ENCODE results near the gene SLC6A12.

The SLC6A12 gene

GRCh38 chr12:164207-164606 is 49.8 kb downstream of the SLC6A12 start:
- TF ChIP-seq TAF1 (IDR thresholded peaks at IDR 0.05; ENCODE audit: borderline replicate concordance, low read depth, low read length) = no peak
- no peak for TF ChIP-seq POLR2AphosphoS5 (IDR thresholded peaks at IDR 0.05; ENCODE audit: low read depth, low read length)
- no peak for TF ChIP-seq POLR2A (IDR thresholded peaks at IDR 0.05; ENCODE audit: low read depth, low read length)
- no peak for FAIRE-seq
- no peak for DNase-seq (ENCODE audit: insufficient read length)

GRCh38 chr12:163406-163986 is 50.5 kb downstream of the SLC6A12 start:
- FAIRE-seq (no peak), DNase-seq (ENCODE audit: insufficient read length) (no peak)
- no peak for TF ChIP-seq TAF1 (IDR thresholded peaks at IDR 0.05; ENCODE audit: borderline replicate concordance, low read depth, low read length)
- TF ChIP-seq POLR2AphosphoS5 (IDR thresholded peaks at IDR 0.05; ENCODE audit: low read depth, low read length) = no peak

GRCh38 chr12:162467-163307 is 51.3 kb downstream of the SLC6A12 start:
- no peak for DNase-seq (ENCODE audit: insufficient read length)
- TF ChIP-seq TAF1 (IDR thresholded peaks at IDR 0.05; ENCODE audit: borderline replicate concordance, low read depth, low read length) (no peak), POLR2AphosphoS5 (IDR thresholded peaks at IDR 0.05; ENCODE audit: low read depth, low read length) (no peak), POLR2A (IDR thresholded peaks at IDR 0.05; ENCODE audit: low read depth, low read length) (no peak)
- FAIRE-seq = no peak

GRCh38 chr12:161823-162222 is 52.1 kb downstream of the SLC6A12 start:
- no peak for FAIRE-seq
- DNase-seq (ENCODE audit: insufficient read length) = no peak
- no peak for TF ChIP-seq POLR2A (IDR thresholded peaks at IDR 0.05; ENCODE audit: low read depth, low read length)
- no peak for TF ChIP-seq POLR2AphosphoS5 (IDR thresholded peaks at IDR 0.05; ENCODE audit: low read depth, low read length)

GRCh38 chr12:160858-161257 is 53.1 kb downstream of the SLC6A12 start:
- TF ChIP-seq TAF1 (IDR thresholded peaks at IDR 0.05; ENCODE audit: borderline replicate concordance, low read depth, low read length) = no peak
- TF ChIP-seq POLR2A (IDR thresholded peaks at IDR 0.05; ENCODE audit: low read depth, low read length) = no peak
- no peak for TF ChIP-seq POLR2AphosphoS5 (IDR thresholded peaks at IDR 0.05; ENCODE audit: low read depth, low read length)
- FAIRE-seq = no peak
- no peak for DNase-seq (ENCODE audit: insufficient read length)

GRCh38 chr12:159156-159782 is 54.7 kb downstream of the SLC6A12 start:
- FAIRE-seq = no peak
- TF ChIP-seq POLR2AphosphoS5 (IDR thresholded peaks at IDR 0.05; ENCODE audit: low read depth, low read length) (no peak), TAF1 (IDR thresholded peaks at IDR 0.05; ENCODE audit: borderline replicate concordance, low read depth, low read length) (no peak), POLR2A (IDR thresholded peaks at IDR 0.05; ENCODE audit: low read depth, low read length) (no peak)
- no peak for DNase-seq (ENCODE audit: insufficient read length)

- TF ChIP-seq POLR2AphosphoS5 (IDR thresholded peaks at IDR 0.05; ENCODE audit: low read depth, low read length) (no peak), TAF1 (IDR thresholded peaks at IDR 0.05; ENCODE audit: borderline replicate concordance, low read depth, low read length) (no peak), POLR2A (IDR thresholded peaks at IDR 0.05; ENCODE audit: low read depth, low read length) (no peak)
- FAIRE-seq (no peak), DNase-seq (ENCODE audit: insufficient read length) (no peak)
Measured at GRCh38 chr12:157644-158043, 56.3 kb downstream of the SLC6A12 start.

GRCh38 chr12:156945-157344 is 57.0 kb downstream of the SLC6A12 start:
- no peak for DNase-seq (ENCODE audit: insufficient read length)
- FAIRE-seq = no peak
- TF ChIP-seq POLR2AphosphoS5 (IDR thresholded peaks at IDR 0.05; ENCODE audit: low read depth, low read length) (no peak), POLR2A (IDR thresholded peaks at IDR 0.05; ENCODE audit: low read depth, low read length) (no peak)

GRCh38 chr12:155646-156045 is 58.3 kb downstream of the SLC6A12 start:
- DNase-seq (ENCODE audit: insufficient read length) = no peak
- no peak for FAIRE-seq
- TF ChIP-seq POLR2A (IDR thresholded peaks at IDR 0.05; ENCODE audit: low read depth, low read length) = no peak
- no peak for TF ChIP-seq POLR2AphosphoS5 (IDR thresholded peaks at IDR 0.05; ENCODE audit: low read depth, low read length)
- no peak for TF ChIP-seq TAF1 (IDR thresholded peaks at IDR 0.05; ENCODE audit: borderline replicate concordance, low read depth, low read length)

GRCh38 chr12:155006-155405 is 59.0 kb downstream of the SLC6A12 start:
- DNase-seq (ENCODE audit: insufficient read length) (no peak), FAIRE-seq (no peak)
- TF ChIP-seq POLR2AphosphoS5 (IDR thresholded peaks at IDR 0.05; ENCODE audit: low read depth, low read length) = no peak
- no peak for TF ChIP-seq TAF1 (IDR thresholded peaks at IDR 0.05; ENCODE audit: borderline replicate concordance, low read depth, low read length)
- no peak for TF ChIP-seq POLR2A (IDR thresholded peaks at IDR 0.05; ENCODE audit: low read depth, low read length)

GRCh38 chr12:154058-154457 is 59.9 kb downstream of the SLC6A12 start:
- no peak for TF ChIP-seq POLR2A (IDR thresholded peaks at IDR 0.05; ENCODE audit: low read depth, low read length)
- no peak for TF ChIP-seq TAF1 (IDR thresholded peaks at IDR 0.05; ENCODE audit: borderline replicate concordance, low read depth, low read length)
- no peak for TF ChIP-seq POLR2AphosphoS5 (IDR thresholded peaks at IDR 0.05; ENCODE audit: low read depth, low read length)
- DNase-seq (ENCODE audit: insufficient read length) (no peak), FAIRE-seq (no peak)

Data from GM12892 (cell line).